Brain microvascular endothelial cell (primary cell): ENCODE data around the gene BTBD1.
"Not testable (repeated sequence)": the region's sequence is repeated elsewhere in the genome, so short reads cannot be mapped to it uniquely, and the experiment has no call there.

ENCODE experiments used
- DNase-seq: peaks from one replicate; pipeline ENCODE4 v3.0.0-alpha.2; 2020
- H3K27ac ChIP-seq: fragments of 250-450 bp; sonication (Bioruptor Pico); 2 replicates; pipeline ENCODE4 v1.5.1; 2020; ENCODE audit warnings: mild to moderate bottlenecking, moderate library complexity
- H3K27me3 ChIP-seq: fragments of 250-450 bp; sonication (Bioruptor Pico); replicated peaks from 2 replicates; pipeline ENCODE4 v1.5.1; 2020; ENCODE audit warnings: mild to moderate bottlenecking
- H3K36me3 ChIP-seq: fragments of 250-450 bp; sonication (Bioruptor Pico); replicated peaks from 2 replicates; pipeline ENCODE4 v1.5.1; 2020; ENCODE audit warnings: mild to moderate bottlenecking
- H3K4me3 ChIP-seq: 2 replicates; pipeline ENCODE4 v1.5.1; 2011; ENCODE audit warnings: low read depth, mild to moderate bottlenecking, control low read depth, low read length, moderate library complexity
- CTCF ChIP-seq: IDR thresholded peaks from 2 replicates; pipeline ENCODE4 v1.5.1; 2011; ENCODE audit warnings: low read depth, mild to moderate bottlenecking, moderate library complexity, low read length, control low read depth, inconsistent platforms; ENCODE audit errors: missing control alignments
- in situ Hi-C: cut with HindIII; loops from 2 replicates; pipeline ENCODE4 v1.10.0; 2017; ENCODE audit warnings: low sequenced_read_pairs, low pct_ligation_motif_present

Gene BTBD1

GRCh38 chr15:83081256-83082014 lies 14.4 kb upstream of the BTBD1 start:
- DNase-seq, result no peak
- H3K4me3 ChIP-seq, result no peak overlapping the region
- peaks cover 14% of the 10 kb centered on the region for H3K27me3 ChIP-seq
- no peak overlapping the region for H3K27ac ChIP-seq
- in situ Hi-C loops, result no loop called here
- no peaks in the 10 kb centered on the region for H3K36me3 ChIP-seq
- TF ChIP-seq CTCF, result no peak

- no peak for DNase-seq
- no peak for TF ChIP-seq CTCF
- in situ Hi-C loops, result no loop called here
- H3K27ac ChIP-seq, result no peak overlapping the region
- peaks cover 14% of the 10 kb centered on the region for H3K27me3 ChIP-seq
- H3K4me3 ChIP-seq, result no peak overlapping the region
- H3K36me3 ChIP-seq, result no peaks in the 10 kb centered on the region
Observed at GRCh38 chr15:83078712-83079111, 11.7 kb upstream of the BTBD1 start.

- DNase-seq, result no peak
- no peak for TF ChIP-seq CTCF
- Histone ChIP-seq H3K27ac (no peak overlapping the region), H3K27me3 (peaks cover 14% of the 10 kb centered on the region), H3K4me3 (no peak overlapping the region), H3K36me3 (no peaks in the 10 kb centered on the region)
- in situ Hi-C loops, result no loop called here
Observed at GRCh38 chr15:83077491-83078230, 10.6 kb upstream of the BTBD1 start.

- H3K27me3 ChIP-seq, in situ Hi-C loops, H3K4me3 ChIP-seq, H3K27ac ChIP-seq, H3K36me3 ChIP-seq: not testable (repeated sequence)
- DNase-seq, result peak; percentile 44
Observed at GRCh38 chr15:83069211-83069642, 2.2 kb upstream of the BTBD1 start.

GRCh38 chr15:83068054-83068453 lies 1.0 kb upstream of the BTBD1 start:
- no peak overlapping the region for H3K27ac ChIP-seq
- TF ChIP-seq CTCF, result no peak
- no peaks in the 10 kb centered on the region for H3K27me3 ChIP-seq
- no peak overlapping the region for H3K4me3 ChIP-seq
- in situ Hi-C loops, result no loop called here
- no peak for DNase-seq
- no peaks in the 10 kb centered on the region for H3K36me3 ChIP-seq

- Histone ChIP-seq H3K27ac (peak overlapping the region; percentile 39), H3K27me3 (no peaks in the 10 kb centered on the region), H3K4me3 (peak overlapping the region; percentile 87), H3K36me3 (no peaks in the 10 kb centered on the region)
- in situ Hi-C loops, result no loop called here
- DNase-seq, result no peak
- TF ChIP-seq CTCF, result no peak
Observed at GRCh38 chr15:83067638-83067962, 548 bp upstream of the BTBD1 start.
